Esophagus mucosa (tissue), 1 donor: ENCODE data around the gene BRIP1. TPM values are rescaled to one million over a fixed set of nuclear protein-coding genes. Genes with fewer than 3 reads are reported as not detected.
"Not testable (repeated sequence)": the region's sequence is repeated elsewhere in the genome, so short reads cannot be mapped to it uniquely, and the experiment has no call there.

Experiments
- ATAC-seq: fragments of 200-7000 bp; cut with Tn5 transposase; one replicate; pipeline ENCODE4 v1.9.1; 2020
- total RNA-seq: library from RNA; stranded (reverse); gene quantifications from one replicate; pipeline ENCODE4 v1.2.4, GENCODE V29; 2023
- donor health status: DM: yes; HTN: yes; CAD: no.

The BRIP1 gene
- total RNA-seq, 1 donor from 2014 or later = 3.9 TPM

DNA sequence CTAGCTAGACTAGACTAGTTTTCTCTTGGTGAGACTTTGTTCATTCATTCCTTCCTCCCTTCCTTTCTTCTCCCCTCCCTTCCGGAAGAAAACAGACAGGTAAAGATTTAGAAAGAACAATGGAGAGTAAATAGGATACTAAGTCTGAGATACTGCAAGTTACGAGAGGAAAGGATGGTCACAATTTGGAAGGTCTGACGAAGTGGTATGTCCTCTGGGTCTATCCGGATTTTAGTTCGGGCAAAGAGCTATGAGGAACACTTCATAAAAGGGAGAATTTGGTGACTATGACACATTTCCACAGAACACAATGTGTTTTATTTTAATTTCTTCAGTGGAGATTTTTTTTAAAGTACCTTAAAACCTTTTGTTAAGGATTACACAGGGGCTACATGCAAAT lies 107.7 kb downstream of the BRIP1 start:
- no peak for ATAC-seq

DNA sequence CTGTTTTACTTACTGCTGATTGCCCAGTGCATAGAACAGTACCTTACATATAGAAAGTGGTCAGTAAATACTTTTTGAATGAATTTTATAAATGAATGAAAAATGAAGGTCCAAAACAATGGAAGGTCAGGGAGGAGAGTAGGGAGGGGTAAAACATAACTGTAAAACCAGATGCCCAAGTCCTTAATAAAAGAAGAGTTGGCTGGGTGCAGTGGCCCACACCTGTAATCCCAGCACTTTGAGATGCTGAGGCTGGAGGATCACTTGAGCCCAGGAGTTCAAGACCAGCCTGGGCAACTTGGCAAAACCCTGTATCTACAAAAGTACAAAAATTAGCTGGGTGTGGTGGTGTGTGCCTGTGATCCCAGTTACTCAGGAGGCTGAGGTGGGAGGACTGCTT lies 108.2 kb downstream of the BRIP1 start:
- ATAC-seq = no peak

DNA sequence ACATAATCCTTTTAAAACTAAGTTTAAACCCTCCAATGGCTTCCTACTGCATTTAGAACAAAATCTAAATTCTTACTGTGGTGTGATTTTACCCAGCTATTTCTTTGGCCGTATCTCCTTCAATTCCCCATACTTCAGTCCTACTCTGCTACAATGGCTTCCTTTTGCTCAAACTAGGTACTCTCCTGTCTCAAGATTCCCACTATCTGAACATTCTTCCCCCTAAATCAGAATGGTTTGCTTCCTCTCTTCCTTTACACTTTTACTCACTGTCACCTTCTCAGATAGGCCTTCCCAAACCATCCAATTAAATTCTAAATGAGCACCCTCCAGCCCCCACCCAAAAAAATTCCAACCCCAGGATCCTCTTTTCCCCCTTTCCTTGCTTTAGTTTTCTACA lies 109.2 kb downstream of the BRIP1 start:
- ATAC-seq = no peak

DNA sequence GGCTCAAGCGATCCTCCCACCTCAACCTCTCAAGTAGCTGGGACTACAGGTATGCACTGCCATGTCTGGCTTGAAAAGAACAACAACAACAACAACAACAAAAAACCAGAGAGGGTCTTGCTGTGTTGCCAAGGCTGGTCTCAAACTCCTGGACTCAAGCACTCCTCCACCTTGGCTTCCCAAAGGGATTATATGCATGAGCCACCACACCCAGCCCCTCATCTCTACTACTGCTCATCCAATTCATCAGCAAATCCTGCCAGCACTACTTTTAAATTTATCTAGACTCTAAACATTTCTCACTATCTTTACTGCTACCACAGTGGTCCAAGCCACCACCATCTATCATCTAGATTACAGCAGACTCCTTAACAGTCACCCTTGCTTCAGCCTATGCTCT lies 109.6 kb downstream of the BRIP1 start:
- no peak for ATAC-seq

DNA sequence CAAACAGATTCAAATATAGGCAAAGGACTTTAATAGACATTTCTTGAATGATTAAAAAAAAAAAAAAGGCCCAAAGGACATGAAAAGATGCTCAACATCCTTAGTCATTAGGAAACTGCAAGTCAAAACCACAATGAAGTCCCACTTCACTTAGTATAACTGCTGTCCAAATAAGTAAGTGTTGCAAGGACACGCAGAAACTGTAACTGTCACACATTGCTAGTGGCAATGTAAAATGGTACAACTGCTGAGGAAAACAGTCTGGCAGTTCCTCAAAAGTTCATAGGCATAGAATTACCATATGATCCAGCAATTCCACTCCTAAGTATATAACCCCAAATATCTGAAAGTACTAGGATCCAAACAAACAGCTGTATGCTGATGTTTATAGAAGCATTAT lies 112.7 kb downstream of the BRIP1 start:
- no peak for ATAC-seq

DNA sequence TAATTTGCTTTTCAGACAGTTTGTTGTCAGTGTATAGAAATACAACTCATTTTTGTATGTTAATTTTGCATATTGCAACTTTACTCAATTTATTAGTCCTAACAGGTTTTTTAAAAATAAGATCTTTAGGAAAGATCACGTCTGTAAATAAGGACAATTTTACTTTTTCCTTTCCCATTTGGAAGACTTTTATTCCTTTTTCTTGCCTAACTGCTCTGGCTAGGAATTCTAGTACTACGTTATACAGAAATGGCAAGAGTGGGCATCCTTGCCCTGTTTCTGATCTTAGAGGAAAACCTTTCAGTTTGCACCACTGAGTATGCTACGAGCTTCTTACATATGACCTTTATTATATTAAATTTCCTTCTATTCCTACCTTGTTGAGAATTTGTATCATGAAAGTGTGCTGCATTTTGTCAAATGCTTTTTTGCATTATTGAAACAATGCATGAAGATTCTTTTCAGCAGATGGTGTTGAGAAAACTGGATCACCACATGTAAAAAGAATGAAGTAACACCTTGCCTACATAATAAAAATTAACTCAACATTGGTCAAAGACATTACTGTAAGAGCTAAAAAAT lies 113.4 kb downstream of the BRIP1 start:
- ATAC-seq = no peak

DNA sequence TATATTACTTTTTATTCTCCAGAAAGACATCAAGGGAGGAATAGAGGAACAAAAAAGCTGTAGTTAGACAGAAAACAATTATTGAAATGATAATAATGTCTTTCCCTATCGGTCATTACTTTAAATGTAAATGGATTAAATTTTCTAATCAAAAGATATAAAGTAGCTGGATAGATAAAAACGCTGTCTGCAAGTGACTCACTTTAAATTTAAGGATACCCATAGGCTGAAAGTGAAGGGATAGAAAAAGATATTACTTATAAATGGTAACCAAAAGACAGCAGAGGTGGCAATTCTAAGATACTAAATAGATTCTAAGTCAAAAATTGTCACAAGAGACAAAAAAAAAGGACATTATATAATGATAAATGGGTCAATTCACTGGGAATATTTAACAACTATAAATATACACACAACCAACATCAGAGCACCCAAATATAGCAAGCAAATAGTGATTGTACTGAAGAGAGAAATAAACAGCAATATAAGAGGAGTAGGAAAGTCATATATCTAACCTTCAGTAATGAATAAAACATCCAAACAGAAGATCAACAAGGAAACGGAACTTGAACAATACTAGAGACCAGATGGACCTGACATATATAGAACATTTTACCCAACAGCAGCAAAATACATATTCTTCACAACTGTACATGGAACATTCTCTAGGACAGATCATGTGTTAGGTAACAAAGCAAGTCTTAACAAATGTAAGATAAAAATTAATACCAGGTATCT lies 116.9 kb downstream of the BRIP1 start:
- no peak for ATAC-seq

DNA sequence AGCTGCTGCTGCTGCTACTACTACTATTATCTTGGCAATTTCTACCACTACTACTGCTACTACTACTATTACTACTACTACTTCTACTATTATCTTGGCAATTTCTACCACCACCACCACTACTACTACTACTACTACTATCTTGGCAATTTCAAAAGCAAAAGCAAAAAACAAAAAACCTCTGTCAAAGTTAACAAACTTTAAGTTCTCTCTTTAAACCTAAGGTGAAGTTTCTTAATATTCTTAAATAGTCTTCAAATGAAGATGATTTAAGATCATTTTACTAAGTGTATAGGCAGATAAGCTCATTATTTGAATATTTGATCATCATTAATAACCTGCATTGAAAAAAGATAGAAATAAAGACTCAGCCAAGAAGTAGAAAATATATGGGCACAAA lies 118.5 kb downstream of the BRIP1 start:
- ATAC-seq = no peak

DNA sequence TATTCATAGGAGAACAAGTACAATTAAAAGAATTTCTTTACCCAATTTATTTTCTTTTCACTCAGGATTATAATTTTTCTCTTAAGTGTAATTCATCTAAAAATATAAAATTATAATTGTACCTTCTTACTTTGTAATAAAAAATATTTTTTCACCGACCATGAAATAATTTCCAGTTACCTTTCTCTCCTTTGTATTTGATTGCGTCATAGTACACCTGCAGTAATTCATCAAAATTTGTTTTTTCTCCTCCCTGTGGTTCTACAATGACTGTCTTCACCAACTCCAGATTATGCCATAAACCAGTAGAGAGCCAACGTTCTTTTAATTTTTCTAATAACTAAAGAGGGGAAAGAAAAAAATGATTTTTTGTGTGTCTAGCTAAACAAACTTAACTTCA lies 119.1 kb downstream of the BRIP1 start:
- ATAC-seq = no peak

DNA sequence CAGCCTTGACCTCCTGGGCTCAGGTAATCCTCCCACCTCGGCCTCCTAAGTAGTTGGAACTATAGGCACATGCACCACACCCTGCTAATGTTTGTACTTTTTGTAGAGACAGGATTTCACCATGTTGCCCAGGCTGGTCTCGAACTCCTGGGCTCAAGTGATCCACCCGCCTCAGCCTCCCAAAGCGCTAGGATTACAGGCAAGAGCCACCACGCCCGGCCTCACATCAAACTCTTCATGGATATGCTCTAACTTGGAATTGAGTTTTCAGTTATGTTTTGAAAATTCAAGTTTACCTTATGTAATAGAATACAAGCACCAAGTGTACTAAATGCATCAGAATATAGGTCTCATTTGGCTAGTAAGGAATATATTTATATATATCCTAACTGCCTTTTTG lies 119.6 kb downstream of the BRIP1 start:
- ATAC-seq = no peak

DNA sequence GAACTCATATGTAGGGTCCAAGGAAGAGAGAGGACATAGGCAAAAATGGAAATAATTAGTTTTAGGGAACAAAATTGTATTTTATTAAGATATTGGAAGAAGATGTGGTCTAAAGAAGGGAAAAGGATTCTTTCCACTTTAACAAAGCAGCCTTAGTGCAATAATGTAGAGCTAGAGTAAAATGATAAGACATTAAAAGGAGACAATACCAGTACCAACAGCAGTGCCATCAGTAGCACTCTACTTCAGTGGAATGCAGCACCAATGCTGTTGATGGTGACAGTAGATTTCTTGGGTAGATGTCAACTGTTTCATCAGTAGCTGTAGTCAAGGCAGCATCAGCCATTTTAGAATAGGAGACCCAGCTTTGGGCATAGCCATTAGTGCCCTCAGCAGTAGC lies 124.3 kb downstream of the BRIP1 start:
- ATAC-seq = no peak

DNA sequence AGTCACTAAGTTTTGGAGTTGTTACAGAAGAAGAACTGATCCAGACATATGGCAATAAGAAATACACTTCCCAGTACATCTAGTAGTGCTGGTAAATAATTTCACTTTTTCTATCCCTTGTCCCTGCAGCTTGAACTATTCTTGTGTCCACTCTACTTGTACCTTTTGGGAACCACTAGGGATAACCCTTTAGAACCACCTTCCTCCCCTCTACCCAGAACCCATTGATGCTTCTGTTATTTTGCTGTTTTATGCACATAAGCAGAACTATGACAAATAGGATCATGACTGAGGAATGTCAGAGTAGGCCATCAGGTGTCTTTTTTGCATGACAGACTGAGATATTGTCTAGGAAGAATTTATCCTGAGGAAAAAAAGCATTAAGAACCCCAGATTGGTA lies 125.1 kb downstream of the BRIP1 start:
- no peak for ATAC-seq

DNA sequence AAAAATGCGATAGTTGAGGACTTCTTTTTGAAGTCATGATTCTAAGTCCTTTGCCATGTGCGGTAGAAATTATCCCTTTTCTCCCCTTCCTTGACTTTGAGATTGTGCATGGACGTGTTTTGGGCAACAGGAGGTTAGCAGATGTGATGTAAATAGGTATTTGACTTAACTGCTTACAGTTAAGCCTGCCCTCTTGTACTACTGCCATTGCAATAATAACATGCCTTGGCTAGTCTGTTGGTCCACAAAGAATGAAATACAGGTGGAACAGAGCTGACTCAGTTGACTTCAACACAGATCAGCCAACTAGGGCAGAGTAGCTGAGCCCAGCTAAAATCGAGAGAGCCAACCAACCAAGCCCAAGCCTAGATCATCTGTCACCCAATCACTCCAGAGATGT lies 125.5 kb downstream of the BRIP1 start:
- no peak for ATAC-seq

DNA sequence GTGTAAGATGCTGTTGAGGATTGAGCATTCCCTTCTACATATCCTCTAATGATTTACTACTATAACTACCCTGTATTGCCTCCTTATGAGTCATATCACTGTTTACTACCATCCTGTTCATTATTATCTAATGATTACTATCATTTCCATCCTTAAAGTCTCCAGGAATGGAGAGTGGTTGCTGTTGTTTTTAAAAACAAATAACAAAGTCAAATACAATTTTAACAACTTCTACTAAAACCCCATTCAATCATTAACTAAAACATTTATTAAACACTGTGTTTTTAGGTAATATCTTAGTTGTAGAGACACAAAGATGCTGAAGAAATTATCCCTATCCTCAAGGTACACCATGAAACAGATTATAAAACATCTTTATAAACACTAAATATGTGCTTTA lies 126.9 kb downstream of the BRIP1 start:
- ATAC-seq = no peak

DNA sequence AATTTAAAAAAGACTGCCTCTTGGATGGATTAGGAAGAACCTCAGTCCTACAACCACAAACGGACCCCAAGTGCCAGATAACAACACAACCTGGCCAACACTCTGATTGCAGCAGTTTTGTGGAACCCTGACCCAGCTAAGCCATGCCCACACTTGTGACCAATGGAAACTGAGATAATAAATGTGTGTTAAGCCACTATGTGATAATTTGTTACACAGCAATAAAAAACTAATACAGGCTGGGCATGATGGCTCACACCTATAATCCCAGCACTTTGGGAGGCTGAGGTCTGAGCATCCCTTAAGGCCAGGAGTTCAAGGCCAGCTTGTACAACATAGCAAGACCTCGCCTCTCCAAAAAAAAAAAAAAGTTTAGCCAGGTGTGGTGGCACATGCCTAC lies 127.5 kb downstream of the BRIP1 start:
- no peak for ATAC-seq

DNA sequence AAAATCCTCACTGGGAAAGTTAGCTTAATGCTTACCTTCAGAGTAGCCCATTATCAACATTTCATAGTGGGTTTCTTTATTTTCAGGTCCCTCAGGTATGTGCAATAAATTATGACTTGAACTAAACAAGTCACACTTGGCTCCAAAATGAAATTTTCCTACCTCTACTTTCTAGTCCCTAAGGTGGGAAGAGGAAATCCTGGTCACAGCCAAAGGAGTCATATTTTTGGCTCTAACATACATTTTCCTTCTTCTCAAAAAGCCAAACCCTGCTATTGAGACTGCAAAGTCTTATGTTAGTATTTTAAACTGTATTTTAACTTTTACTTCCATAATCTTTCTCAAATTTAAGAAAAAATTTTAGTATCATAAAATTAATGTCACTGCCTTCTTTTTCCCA lies 128.9 kb downstream of the BRIP1 start:
- ATAC-seq = no peak

DNA sequence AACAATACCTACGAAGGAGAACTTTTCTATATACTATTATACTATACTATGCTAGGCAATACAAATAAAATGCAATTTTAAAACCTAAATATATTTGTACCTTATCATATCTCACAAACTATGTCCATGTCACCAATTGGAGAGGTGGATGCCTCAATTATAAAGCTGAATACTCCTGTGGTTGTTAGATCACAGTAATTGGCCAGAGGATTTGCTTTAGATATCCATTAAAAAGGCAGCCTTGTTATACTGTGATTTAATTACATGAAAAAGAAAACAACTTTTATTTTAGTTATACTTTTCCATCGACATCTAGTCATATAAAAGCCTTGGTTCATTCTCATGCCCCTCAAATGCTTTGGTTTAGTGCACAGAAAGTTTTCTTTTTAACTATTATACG lies 129.3 kb downstream of the BRIP1 start:
- no peak for ATAC-seq

DNA sequence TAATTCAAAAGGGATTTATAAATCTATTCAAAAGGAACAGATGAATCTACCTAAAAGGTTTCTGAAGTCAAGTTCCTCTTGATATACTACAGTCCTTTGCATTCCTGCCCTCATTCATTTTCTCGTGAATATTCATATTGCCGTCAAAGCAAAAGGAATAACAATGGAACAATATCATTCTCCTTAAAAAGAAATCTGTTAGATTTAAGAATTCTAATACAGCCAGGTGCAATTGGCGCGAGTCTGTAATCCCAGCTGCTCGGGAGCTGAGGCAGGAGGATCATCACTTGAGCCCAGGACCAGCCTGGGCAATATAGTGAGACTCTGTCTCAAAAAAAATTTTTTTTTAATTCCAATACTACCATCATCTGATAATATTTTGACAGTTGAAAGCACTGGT lies 130.3 kb downstream of the BRIP1 start:
- ATAC-seq = no peak

DNA sequence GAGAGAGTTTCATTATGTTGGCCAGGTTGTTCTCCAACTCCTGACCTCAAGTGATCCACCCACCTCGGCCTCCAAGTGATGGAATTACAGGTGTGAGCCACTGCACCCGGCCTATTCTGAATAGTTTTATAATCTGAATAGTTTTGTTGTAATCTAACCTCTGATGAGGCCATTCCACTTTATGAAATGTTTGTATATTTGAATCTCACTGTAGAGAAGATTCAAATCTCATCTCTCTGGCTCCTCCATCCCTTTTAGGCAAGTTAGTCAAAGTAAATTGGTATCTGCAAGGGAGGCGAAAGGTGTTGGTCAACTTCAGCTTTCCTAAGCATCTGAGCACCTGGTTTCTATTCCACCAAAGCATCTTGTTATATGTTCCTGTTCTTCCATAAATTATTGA lies 131.2 kb downstream of the BRIP1 start:
- no peak for ATAC-seq

DNA sequence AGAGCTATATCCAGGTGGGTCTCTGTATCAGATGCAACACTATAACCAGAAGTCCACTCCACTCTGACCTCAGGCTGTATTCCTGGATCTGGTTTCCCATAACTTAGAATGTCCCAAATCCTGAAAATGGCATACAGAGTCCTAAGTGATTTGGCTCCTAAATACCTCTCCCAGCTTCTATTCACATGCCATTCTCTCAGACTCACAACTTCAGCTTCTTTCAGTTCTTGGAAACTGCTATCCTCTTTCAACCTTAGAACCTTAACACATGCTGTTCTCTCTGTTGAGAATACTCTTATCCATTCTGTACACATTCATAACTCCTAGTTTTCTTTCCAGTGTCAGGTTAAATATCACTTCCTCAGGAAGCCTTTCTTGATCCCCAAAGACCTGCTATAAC lies 132.0 kb downstream of the BRIP1 start:
- no peak for ATAC-seq

DNA sequence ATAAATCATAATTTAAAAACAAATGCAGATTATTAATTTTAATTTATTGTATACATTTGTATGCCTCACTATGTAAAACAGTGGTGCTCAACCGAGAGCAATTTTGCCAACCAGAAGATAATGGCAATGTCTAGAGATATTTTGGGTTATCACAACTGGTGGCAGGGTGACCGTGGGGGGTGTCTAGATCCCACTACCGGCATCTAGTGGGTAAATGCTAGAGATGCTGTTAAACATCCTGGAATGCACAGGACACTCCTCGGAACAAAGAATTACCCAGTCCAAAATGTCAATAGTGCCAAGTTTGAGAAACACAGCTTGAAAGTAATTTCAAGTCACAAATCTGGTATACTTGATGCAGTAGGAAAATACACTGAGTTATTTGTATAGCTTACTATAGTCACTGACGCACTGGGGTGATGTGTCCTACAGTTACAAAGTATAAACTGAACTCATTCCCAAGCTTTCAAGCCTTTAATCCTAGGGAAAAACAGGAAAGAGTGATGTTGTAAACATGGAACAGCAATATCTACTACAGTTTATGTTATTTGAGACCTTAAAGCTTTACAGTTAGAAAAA lies 133.5 kb downstream of the BRIP1 start:
- ATAC-seq = no peak

DNA sequence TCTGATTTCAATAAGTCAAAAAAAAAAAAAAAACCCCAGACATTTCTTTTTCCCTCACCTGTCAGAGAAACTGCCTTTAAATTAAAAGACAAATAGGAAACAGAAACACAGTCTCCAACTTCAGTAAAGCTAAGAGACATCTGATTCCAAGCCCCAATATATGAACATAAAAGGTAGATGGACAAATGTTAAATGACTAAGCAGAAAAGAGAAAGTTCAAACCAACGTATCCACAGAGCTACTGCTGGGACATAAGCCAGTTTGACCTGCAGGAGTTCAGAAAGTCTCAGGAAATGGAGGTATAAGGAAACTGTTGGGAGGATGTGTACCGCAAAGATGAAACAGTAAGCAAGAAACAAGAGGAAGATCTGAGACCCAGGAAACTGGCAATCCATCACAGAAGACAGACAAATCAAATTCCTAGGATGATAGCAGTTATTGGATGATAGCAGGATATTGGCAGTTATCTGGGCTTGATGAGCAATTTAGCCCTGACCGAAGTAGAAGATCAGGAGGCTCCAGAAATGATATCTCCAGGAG lies 135.0 kb downstream of the BRIP1 start:
- no peak for ATAC-seq

DNA sequence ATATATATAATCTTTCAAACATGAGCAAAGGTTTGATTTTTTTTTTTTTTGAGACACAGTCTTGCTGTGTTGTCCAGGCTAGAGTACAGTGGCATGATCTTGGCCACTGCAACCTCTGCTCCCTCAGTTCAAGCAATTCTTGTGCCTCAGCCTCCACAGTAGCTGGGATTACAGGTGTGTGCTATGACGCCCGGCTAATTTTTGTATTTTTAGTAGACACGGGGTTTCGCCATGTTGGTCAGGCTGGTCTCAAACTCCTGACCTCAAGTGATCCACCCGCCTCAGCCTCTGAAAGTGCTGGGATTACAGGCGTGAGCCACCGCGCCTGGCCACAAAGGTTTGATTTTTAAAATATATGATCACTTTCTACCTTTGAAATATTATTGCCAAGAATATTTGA lies 135.5 kb downstream of the BRIP1 start:
- ATAC-seq = not testable (repeated sequence)

DNA sequence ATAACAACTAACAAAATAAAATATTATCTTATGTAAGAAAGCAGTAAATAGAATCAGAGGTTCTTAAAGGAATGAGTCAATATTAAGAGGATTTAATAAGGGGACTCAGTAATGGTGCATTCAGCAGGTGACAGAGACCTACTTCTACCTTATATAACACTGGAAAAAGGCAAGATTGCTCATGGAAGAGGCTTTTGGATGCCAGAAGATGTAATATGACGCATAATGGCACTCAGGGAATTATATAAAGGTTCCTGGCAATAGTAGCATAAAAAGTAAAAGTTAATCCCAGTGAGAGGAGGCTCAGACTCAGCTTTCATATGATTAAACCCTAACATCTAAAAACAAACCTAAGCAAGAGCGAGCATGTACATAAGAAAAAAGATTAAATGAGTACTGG lies 136.4 kb downstream of the BRIP1 start:
- ATAC-seq = no peak
